K562 (cell line): ENCODE measurements around the gene KCNK4. TPM values are rescaled to one million over a fixed set of nuclear protein-coding genes. Genes with fewer than 3 reads are reported as not detected.

Source experiments
- BRD9 ChIP-seq: fragments of 450-650 bp; IDR thresholded peaks from 2 replicates; pipeline ENCODE4 v1.6.1; 2018; ENCODE audit warnings: low read depth; ENCODE audit not compliant: partially characterized antibody
- CC2D1A ChIP-seq: fragments of 450-650 bp; IDR thresholded peaks from 2 replicates; pipeline ENCODE4 v1.6.1; 2017; ENCODE audit warnings: mild to moderate bottlenecking
- CXXC5 ChIP-seq: fragments of 250-450 bp; sonication (Bioruptor Pico); IDR thresholded peaks from 2 replicates; pipeline ENCODE4 v1.8.0; 2022; ENCODE audit warnings: inconsistent platforms, mild to moderate bottlenecking, moderate library complexity
- GTF2F1 ChIP-seq: IDR thresholded peaks from 2 replicates; pipeline ENCODE4 v1.6.1; 2011; ENCODE audit warnings: low read depth, low read length, improper control_type of control experiment
- HNRNPH1 ChIP-seq: fragments of 200-400 bp; formaldehyde crosslinking; optimal IDR thresholded peaks from 2 replicates; pipeline ENCODE3; 2017; ENCODE audit warnings: low read depth, mild to moderate bottlenecking, low read length, moderate library complexity
- ILF3 ChIP-seq: fragments of 450-650 bp; IDR thresholded peaks from 2 replicates; pipeline ENCODE4 v1.6.1; 2018; ENCODE audit warnings: antibody characterized with exemption, mild to moderate bottlenecking, moderate library complexity, borderline replicate concordance
- JUND ChIP-seq, 2 experiments: IDR thresholded peaks; 2 replicates in 1 of 2; 3 replicates in 1 of 2; pipeline ENCODE4 v1.6.1; 2011; ENCODE audit warnings: borderline replicate concordance in 2 of 2, low read depth in 2 of 2, low read length in 2 of 2, improper control_type of control experiment in 1 of 2, missing biosample characterization in 1 of 2, missing genetic modification characterization in 1 of 2, missing genetic modification reagents in 1 of 2
- MTA3 ChIP-seq: fragments of 450-650 bp; formaldehyde crosslinking; IDR thresholded peaks from 2 replicates; pipeline ENCODE4 v1.6.1; 2017; ENCODE audit warnings: mild to moderate bottlenecking, borderline replicate concordance
- MXI1 ChIP-seq: IDR thresholded peaks from 2 replicates; pipeline ENCODE4 v1.6.1; 2011; ENCODE audit warnings: low read depth, mild to moderate bottlenecking, improper control_type of control experiment, low read length
- POLR2G ChIP-seq: fragments of 200-400 bp; formaldehyde crosslinking; IDR thresholded peaks from 2 replicates; pipeline ENCODE4 v1.6.1; 2017; ENCODE audit warnings: low read depth, mild to moderate bottlenecking, antibody characterized with exemption, low read length, moderate library complexity
- RFX5 ChIP-seq: IDR thresholded peaks from 2 replicates; pipeline ENCODE4 v1.6.1; 2011; ENCODE audit warnings: low read depth, mild to moderate bottlenecking, improper control_type of control experiment, low read length
- SETDB1 ChIP-seq: IDR thresholded peaks from one replicate; pipeline ENCODE4 v1.6.1; 2012; ENCODE audit warnings: low read length, control low read depth, inconsistent platforms
- SMAD4 ChIP-seq: fragments of 250-450 bp; sonication (Bioruptor Pico); conservative IDR thresholded peaks from 2 replicates; pipeline ENCODE4 v1.8.0; 2021; ENCODE audit warnings: inconsistent platforms, mild to moderate bottlenecking, moderate library complexity
- SP2 ChIP-seq: IDR thresholded peaks from 2 replicates; pipeline ENCODE4 v1.6.1; 2011; ENCODE audit warnings: mild to moderate bottlenecking, low read depth, low read length, moderate library complexity; ENCODE audit not compliant: poor library complexity, severe bottlenecking; ENCODE audit errors: extremely low read depth
- SPI1 ChIP-seq: IDR thresholded peaks from 2 replicates; pipeline ENCODE4 v1.6.1; 2011; ENCODE audit warnings: low read depth, low read length, control low read depth, borderline replicate concordance
- SREBF2 ChIP-seq: sonication (generic); formaldehyde crosslinking; IDR thresholded peaks from 2 replicates; pipeline ENCODE4 v1.4.0; 2020; ENCODE audit warnings: mild to moderate bottlenecking, missing genetic modification reagents
- TARDBP ChIP-seq: fragments of 450-650 bp; IDR thresholded peaks from 2 replicates; pipeline ENCODE4 v1.6.1; 2016
- TBL1XR1 ChIP-seq, 2 experiments: IDR thresholded peaks; 2 replicates each; pipeline ENCODE4 v1.6.1; 2012; ENCODE audit warnings: improper control_type of control experiment in 2 of 2, low read length in 2 of 2, mild to moderate bottlenecking in 1 of 2
- ZBTB7A ChIP-seq: IDR thresholded peaks from 2 replicates; pipeline ENCODE4 v1.6.1; 2011; ENCODE audit warnings: low read depth, mild to moderate bottlenecking, low read length, moderate library complexity, borderline replicate concordance; ENCODE audit not compliant: control insufficient read depth
- ZNF212 ChIP-seq: fragments of 450-650 bp; formaldehyde crosslinking; IDR thresholded peaks from 2 replicates; pipeline ENCODE4 v1.4.0; 2020; ENCODE audit warnings: mild to moderate bottlenecking
- ZNF224 ChIP-seq: sonication (generic); formaldehyde crosslinking; IDR thresholded peaks from 2 replicates; pipeline ENCODE4 v1.8.0; 2022; ENCODE audit warnings: mild to moderate bottlenecking, missing genetic modification reagents
- ZSCAN32 ChIP-seq: fragments of 450-650 bp; formaldehyde crosslinking; IDR thresholded peaks from 2 replicates; pipeline ENCODE4 v1.4.0; 2020; ENCODE audit warnings: mild to moderate bottlenecking, moderate library complexity
- polyA plus RNA-seq, 8 experiments: library from polyadenylated mRNA; depleted of rRNA in 4 of 8; stranded (reverse) in 5 of 8; unstranded in 3 of 8; fragments of >200 nt; fragmentation: Nextera tagmentation in 2 of 8; fragmentation: Illumina TruSeq in 1 of 8; extraction: Ambion mirVana in 2 of 8; extraction: Trizol in 1 of 8; gene quantifications; 2 replicates each; pipeline versions ENCODE4 v1.2.1 to v1.2.3, GENCODE V29; 2011 to 2014; ENCODE audit warnings: inconsistent platforms in 1 of 8, missing spikeins in 1 of 8
- total RNA-seq, 7 experiments: library from RNA; depleted of rRNA in 6 of 7; stranded (reverse); fragments of >200 nt in 6 of 7; fragmentation: Illumina TruSeq in 2 of 7; extraction: Trizol in 2 of 7; gene quantifications; 2 replicates each; pipeline versions ENCODE4 v1.2.1 to v1.2.3, GENCODE V29; 2011 to 2021; ENCODE audit warnings: low replicate concordance in 1 of 7
- TF ChIP-seq, protein P1 (sequence below): fragments of 450-650 bp; IDR thresholded peaks from 2 replicates; pipeline ENCODE4 v1.6.1; 2017; ENCODE audit warnings: mild to moderate bottlenecking, moderate library complexity
- TF ChIP-seq, protein P2 (sequence below): fragments of 250-450 bp; sonication (Bioruptor Pico); IDR thresholded peaks from 2 replicates; pipeline ENCODE4 v1.8.0; 2021; ENCODE audit warnings: borderline replicate concordance, mild to moderate bottlenecking, moderate library complexity; ENCODE audit not compliant: poor library complexity, severe bottlenecking
- TF ChIP-seq, protein P3 (sequence below): fragments of 450-650 bp; conservative IDR thresholded peaks from 2 replicates; pipeline ENCODE4 v1.6.1; 2016; ENCODE audit warnings: missing genetic modification characterization, low read depth, mild to moderate bottlenecking, missing compliant biosample characterization, moderate library complexity

Gene KCNK4
- total and polyA plus RNA-seq, 9 of the 15 experiments (the other 6 are each of a cell fraction or from before 2014, with no cell fraction given), result not detected

DNA sequence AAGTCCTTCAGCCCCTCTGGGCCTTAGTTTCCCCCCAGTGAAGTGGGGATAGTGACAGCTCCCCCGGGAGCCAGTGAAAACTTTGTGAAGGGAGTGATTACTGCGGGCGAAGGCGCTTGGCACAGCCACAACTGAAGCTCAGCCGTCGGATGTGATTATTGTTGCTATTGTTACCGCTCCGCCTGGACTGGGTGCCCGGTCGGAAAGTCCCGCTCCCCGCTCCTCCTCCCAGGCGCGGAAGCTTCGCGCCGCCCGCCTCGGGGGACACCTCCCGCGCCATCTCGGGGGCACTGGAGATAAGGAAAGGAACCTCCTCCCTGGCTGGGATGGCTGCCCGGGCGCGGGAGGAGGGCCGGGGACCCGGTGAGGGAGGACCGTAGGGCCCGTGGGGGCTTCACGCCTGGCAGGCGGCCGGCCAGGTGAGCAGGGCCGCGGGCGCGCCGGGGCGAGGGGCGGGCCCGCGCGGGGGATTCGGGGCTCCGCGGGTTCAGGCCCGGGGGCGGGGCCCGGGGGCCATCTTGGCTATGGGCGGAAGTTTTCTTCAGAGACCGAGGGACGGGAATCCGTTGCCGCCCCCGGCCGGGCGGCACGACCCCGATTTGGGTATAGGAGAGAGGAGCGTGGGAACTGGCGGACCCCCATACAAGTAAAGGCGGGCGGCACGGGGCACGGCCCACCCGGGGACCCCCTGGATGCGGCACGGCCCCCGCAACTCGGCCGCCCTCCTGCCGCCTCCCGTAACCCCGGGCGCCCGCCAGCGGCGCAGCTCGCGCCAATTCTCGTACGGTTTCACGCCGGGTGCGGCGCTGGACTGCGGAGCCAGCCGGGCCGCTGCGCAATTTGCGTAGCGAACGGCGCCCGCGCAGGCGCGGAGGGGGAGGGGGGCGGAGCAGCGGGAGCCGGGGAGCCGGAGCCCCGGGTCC lies 5.9 kb upstream of the KCNK4 start, which contains the start of gene GPR137 (continued):
- 0 out of 2 replicates have a peak, but pooled peaks have one; percentile 32 for TF ChIP-seq ILF3
- no peak for TF ChIP-seq SREBF2 (CRISPR knock-in tag)
- no peak for TF ChIP-seq SP2
- TF ChIP-seq ZNF212 (CRISPR knock-in tag), result 0 out of 2 replicates have a peak, but pooled peaks have one; percentile 80
- peak in 1 of 2 experiments; percentile 99; a peak in 2 of 4 replicates for TF ChIP-seq TBL1XR1 (IDR thresholded peaks at IDR 0.05; ENCODE audit: low read length in 2 of 2)
- TF ChIP-seq CXXC5, result peak; percentile 97
- TF ChIP-seq, protein P1, sequence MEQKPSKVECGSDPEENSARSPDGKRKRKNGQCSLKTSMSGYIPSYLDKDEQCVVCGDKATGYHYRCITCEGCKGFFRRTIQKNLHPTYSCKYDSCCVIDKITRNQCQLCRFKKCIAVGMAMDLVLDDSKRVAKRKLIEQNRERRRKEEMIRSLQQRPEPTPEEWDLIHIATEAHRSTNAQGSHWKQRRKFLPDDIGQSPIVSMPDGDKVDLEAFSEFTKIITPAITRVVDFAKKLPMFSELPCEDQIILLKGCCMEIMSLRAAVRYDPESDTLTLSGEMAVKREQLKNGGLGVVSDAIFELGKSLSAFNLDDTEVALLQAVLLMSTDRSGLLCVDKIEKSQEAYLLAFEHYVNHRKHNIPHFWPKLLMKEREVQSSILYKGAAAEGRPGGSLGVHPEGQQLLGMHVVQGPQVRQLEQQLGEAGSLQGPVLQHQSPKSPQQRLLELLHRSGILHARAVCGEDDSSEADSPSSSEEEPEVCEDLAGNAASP, result no peak
- TF ChIP-seq RFX5, result no peak
- TF ChIP-seq SETDB1, result no peak
- no peak for TF ChIP-seq SPI1
- peak; percentile 57 for TF ChIP-seq SMAD4
- peak; percentile 100 for TF ChIP-seq HNRNPH1
- no peak for TF ChIP-seq CC2D1A
- TF ChIP-seq, protein P2, sequence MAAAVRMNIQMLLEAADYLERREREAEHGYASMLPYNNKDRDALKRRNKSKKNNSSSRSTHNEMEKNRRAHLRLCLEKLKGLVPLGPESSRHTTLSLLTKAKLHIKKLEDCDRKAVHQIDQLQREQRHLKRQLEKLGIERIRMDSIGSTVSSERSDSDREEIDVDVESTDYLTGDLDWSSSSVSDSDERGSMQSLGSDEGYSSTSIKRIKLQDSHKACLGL (CRISPR knock-in tag), result no peak
- TF ChIP-seq POLR2G, result peak; percentile 81
- TF ChIP-seq TARDBP, result 0 out of 2 replicates have a peak, but pooled peaks have one; percentile 42
- peak; percentile 8; the same call in 1 of the 2 replicates for TF ChIP-seq JUND (IDR thresholded peaks at IDR 0.05; ENCODE audit: borderline replicate concordance, low read depth, low read length)
- TF ChIP-seq JUND (tag; IDR thresholded peaks at IDR 0.05; ENCODE audit: borderline replicate concordance, low read depth, low read length), result no peak
- no peak for TF ChIP-seq GTF2F1
- TF ChIP-seq, protein P3, sequence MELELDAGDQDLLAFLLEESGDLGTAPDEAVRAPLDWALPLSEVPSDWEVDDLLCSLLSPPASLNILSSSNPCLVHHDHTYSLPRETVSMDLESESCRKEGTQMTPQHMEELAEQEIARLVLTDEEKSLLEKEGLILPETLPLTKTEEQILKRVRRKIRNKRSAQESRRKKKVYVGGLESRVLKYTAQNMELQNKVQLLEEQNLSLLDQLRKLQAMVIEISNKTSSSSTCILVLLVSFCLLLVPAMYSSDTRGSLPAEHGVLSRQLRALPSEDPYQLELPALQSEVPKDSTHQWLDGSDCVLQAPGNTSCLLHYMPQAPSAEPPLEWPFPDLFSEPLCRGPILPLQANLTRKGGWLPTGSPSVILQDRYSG, result no peak
- TF ChIP-seq MTA3, result peak; percentile 62; the same call in 1 of the 2 replicates
- no peak for TF ChIP-seq BRD9
- TF ChIP-seq ZBTB7A, result peak; percentile 83; the same call in 1 of the 2 replicates
- TF ChIP-seq ZSCAN32 (CRISPR knock-in tag), result no peak
- TF ChIP-seq ZNF224, result no peak
- TF ChIP-seq MXI1, result no peak; the same call in 1 of the 2 replicates
